GM12874 (cell line): ENCODE results near the gene ANKRD63.

Experiments used
- TF ChIP-seq, protein P1 (sequence below): IDR thresholded peaks from 2 replicates; pipeline ENCODE4 v1.5.1; 2011; ENCODE audit warnings: low read depth, mild to moderate bottlenecking, control low read depth, low read length, moderate library complexity; ENCODE audit not compliant: insufficient read depth

The ANKRD63 gene

DNA sequence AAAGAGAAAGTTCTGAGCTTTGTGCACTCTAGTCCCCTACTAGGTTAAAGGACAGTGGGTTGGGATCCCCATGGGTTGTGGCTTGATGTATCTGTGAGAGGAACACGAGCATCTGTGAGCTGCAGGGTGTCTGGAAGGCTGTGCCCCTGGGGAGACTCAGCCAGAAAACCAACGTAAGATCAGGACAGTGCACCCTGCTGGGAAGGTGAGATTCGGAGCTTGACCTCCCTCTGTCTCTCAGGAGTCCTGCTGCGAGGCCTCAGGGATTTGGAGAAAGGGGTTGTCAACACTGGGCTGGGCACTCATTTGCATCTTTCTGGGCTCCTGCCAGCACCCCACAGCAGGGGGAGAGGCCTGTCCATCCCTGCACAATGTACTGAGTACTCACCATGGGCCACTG, 15.2 kb downstream of the ANKRD63 start:
- TF ChIP-seq, protein P1, sequence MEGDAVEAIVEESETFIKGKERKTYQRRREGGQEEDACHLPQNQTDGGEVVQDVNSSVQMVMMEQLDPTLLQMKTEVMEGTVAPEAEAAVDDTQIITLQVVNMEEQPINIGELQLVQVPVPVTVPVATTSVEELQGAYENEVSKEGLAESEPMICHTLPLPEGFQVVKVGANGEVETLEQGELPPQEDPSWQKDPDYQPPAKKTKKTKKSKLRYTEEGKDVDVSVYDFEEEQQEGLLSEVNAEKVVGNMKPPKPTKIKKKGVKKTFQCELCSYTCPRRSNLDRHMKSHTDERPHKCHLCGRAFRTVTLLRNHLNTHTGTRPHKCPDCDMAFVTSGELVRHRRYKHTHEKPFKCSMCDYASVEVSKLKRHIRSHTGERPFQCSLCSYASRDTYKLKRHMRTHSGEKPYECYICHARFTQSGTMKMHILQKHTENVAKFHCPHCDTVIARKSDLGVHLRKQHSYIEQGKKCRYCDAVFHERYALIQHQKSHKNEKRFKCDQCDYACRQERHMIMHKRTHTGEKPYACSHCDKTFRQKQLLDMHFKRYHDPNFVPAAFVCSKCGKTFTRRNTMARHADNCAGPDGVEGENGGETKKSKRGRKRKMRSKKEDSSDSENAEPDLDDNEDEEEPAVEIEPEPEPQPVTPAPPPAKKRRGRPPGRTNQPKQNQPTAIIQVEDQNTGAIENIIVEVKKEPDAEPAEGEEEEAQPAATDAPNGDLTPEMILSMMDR: no peak

DNA sequence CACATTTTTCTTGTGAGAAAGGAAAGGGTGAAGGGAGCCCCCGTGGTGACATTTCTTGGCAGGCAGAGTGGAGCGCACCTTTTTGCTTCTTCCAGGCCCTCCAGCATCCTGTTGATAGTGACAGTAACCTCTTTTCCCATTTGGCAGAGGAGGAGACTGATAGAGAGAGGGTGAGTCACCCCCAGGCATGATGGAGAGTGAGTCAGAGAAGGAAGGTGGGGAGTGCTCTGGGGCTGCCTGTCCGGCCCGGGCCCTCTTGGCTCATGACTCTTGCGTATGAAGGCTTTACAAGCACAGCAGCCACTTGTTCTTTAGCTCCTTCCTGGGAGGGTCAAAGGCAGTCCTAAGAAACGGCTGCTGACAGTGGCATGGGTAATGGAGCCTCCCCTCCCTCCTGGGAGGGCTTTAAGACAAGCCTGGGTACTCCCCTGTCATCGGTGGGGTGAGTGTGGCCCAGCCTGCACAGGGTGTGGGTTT, 16.0 kb downstream of the ANKRD63 start:
- TF ChIP-seq, protein P1: no peak

DNA sequence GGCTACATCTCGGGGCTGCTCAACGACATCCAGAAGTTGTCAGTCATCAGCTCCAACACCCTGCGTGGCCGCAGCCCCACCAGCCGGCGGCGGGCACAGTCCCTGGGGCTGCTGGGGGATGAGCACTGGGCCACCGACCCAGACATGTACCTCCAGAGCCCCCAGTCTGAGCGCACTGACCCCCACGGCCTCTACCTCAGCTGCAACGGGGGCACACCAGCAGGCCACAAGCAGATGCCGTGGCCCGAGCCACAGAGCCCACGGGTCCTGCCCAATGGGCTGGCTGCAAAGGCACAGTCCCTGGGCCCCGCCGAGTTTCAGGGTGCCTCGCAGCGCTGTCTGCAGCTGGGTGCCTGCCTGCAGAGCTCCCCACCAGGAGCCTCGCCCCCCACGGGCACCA, 17.0 kb downstream of the ANKRD63 start:
- TF ChIP-seq, protein P1: no peak

DNA sequence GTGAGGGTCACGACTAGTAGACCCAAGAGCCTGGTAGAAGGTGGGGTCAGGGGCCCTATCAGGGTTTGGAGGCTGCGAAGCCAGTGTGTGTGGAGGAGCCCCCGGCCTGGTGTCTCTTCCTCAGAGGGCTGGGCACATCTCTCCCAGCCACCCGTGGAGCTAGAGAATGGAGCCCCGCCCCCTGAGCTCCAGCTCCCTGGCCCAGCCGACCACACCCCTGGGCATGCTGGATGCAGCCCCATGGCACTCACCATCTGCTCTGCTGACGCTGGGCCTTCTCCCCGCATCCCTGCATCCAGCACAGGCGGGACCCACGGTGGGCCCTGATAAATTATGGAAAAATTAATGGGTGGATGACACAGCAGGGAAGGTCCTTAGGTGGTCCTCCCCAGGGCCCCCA, 17.5 kb downstream of the ANKRD63 start:
- TF ChIP-seq, protein P1: no peak

DNA sequence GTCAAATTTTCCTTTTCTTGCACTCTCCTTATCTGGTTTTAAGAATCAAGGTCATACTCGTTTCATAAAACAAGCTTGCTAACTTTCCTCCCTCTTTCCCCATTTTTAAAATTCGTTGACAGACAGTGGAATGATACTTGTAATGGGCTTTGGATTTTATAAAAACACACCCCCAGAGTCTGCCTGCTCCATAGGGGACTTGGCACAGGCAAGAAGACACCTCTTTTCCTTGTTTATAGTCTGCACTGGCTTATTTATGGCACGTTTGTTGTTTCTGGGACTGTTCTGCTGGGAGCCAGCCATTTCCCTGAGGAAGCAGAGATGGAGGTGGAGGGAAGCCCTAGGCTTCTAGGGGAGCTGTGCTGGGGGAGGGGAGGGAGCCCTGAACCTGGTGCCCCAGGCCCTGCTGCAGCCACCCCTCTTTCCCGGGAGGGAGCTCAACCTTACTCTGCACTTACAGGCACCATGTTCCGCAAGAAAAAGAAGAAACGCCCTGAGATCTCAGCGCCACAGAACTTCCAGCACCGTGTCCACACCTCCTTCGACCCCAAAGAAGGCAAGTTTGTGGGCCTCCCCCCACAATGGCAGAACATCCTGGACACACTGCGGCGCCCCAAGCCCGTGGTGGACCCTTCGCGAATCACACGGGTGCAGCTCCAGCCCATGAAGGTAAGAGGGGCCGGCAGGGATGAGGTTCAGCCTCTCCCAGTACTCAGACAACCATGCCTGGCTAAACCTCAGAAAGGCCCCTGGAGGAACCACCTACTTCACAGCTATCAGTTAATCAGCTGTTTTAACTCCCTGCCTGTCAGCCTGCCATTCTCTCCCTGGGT, 18.3 kb downstream of the ANKRD63 start:
- TF ChIP-seq, protein P1: no peak

DNA sequence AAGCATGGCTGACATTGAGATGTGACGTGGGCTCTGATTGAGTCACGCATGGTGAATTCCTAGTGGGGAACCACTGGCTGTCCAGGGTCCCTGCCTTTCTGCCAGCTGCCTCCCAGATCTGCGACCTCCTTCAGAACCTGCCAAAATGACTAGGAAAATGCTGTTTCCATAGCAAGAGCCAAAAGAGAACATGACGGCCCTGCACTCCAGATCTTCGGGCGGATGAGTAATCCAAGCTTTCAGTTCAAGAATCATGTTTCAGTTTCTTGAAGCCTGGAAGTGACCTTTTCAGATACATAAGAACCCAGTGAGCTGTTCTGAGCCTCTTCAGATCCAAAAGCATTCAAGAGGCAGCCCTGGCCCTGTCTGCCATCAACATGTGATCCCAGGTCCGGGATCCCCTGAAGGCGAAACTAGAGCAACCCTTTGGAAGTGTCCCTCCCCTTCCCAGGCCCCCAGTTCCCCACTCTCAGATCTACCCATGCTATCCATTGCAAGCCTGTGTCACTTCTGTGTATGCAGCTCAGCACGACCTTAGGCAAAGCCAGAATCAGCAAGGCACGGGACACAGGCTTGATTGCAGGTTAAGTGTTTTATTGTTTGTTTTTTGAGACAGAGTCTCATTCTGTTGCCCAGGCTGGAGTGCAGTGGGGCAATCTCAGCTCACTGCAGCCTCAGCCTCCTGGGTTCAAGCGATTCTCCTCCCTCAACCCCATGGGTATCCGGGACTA, 19.7 kb downstream of the ANKRD63 start:
- TF ChIP-seq, protein P1: no peak

DNA sequence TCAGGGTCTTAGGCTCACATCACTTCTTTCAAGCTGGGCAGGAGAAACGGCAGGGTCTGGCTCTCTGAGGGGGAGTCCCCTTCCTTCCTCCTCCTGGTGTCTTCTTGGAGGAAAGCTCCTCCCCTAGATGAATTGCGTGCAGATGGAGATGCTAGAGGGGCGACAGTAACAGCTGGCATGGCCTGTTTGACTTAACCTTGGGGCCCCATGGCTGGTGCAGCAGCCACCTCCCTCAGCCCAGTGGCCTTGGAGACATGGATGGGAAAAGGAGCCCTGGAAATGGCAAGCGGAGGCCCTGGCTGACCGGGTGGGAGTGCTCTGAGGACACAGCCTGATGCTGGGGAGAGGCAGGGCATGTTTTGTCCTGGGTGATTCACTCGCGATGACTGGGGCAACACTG, 23.8 kb downstream of the ANKRD63 start:
- TF ChIP-seq, protein P1: no peak
